Loucy (cell line): Measurements from ENCODE around the gene RGR.

Experiments used
- EZH2phosphoT487 ChIP-seq: fragments of 200-600 bp; IDR thresholded peaks from 2 replicates; pipeline ENCODE4 v1.6.1; 2018; ENCODE audit warnings: antibody characterized with exemption, mild to moderate bottlenecking, moderate library complexity, borderline replicate concordance
- TF ChIP-seq, protein P1 (sequence below): fragments of 200-600 bp; sonication (generic); conservative IDR thresholded peaks from 2 replicates; pipeline ENCODE4 v1.5.1; 2014; ENCODE audit warnings: mild to moderate bottlenecking, antibody characterized with exemption, low read length

DNA sequence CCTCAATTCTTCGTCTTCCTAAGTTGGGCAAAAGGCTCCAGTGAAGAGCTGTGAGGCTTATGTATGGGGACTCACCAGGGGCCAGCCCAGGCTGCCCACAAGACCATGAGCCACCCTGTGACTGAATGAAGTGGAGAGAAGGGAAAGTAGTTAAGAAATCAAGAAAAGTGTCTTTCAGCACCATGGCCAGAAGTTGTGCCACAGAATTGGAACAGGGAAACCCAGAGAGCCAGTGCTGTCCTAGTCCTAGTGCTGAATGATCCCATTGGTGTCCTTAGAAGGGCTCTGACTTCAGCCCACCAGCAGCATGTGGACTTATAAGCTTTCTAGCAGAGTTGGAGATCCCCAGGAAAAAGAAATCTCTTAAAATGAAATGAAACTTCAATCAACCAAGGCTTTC, 46.5 kb downstream of the RGR start:
- TF ChIP-seq, protein P1, sequence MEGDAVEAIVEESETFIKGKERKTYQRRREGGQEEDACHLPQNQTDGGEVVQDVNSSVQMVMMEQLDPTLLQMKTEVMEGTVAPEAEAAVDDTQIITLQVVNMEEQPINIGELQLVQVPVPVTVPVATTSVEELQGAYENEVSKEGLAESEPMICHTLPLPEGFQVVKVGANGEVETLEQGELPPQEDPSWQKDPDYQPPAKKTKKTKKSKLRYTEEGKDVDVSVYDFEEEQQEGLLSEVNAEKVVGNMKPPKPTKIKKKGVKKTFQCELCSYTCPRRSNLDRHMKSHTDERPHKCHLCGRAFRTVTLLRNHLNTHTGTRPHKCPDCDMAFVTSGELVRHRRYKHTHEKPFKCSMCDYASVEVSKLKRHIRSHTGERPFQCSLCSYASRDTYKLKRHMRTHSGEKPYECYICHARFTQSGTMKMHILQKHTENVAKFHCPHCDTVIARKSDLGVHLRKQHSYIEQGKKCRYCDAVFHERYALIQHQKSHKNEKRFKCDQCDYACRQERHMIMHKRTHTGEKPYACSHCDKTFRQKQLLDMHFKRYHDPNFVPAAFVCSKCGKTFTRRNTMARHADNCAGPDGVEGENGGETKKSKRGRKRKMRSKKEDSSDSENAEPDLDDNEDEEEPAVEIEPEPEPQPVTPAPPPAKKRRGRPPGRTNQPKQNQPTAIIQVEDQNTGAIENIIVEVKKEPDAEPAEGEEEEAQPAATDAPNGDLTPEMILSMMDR: no peak
- no peak for TF ChIP-seq EZH2phosphoT487
